Left ventricle myocardium inferior (tissue), 1 donor: ENCODE results near the gene EIF4A3. TPM values are rescaled to one million over a fixed set of nuclear protein-coding genes. Genes with fewer than 3 reads are reported as not detected.

Experiments
- DNase-seq: peaks from one replicate; pipeline ENCODE4 v3.0.0-alpha.2; 2020
- H3K27ac ChIP-seq: fragments of 200-600 bp; replicated peaks from 2 replicates; pipeline ENCODE4 v1.8.0; 2021
- H3K27me3 ChIP-seq: fragments of 200-600 bp; 2 replicates; pipeline ENCODE4 v1.8.0; 2021; ENCODE audit warnings: low read depth
- H3K36me3 ChIP-seq: fragments of 200-600 bp; 2 replicates; pipeline ENCODE4 v1.8.0; 2021
- H3K4me1 ChIP-seq: fragments of 200-600 bp; 2 replicates; pipeline ENCODE4 v1.8.0; 2021
- H3K4me3 ChIP-seq: fragments of 200-600 bp; 2 replicates; pipeline ENCODE4 v1.8.0; 2021; ENCODE audit warnings: mild to moderate bottlenecking, moderate library complexity
- H3K9me3 ChIP-seq: fragments of 200-600 bp; replicated peaks from 2 replicates; pipeline ENCODE4 v1.8.0; 2021
- intact Hi-C: fragments of 100-400 bp; cut with micrococcal nuclease; formaldehyde crosslinking; loops from one replicate; pipeline ENCODE4 v1.11.0; 2022
- total RNA-seq: library from RNA; stranded (reverse); fragmentation: NEBNext Ultra II Directional; extraction: Animal tissue kit (Norgen Biotek cat#: 25700); gene quantifications from one replicate; pipeline ENCODE4 v1.2.1, GENCODE V29; 2021
- TF ChIP-seq, protein P1 (sequence below): fragments of 200-600 bp; IDR thresholded peaks from 2 replicates; pipeline ENCODE4 v1.8.0; 2021; ENCODE audit warnings: antibody characterized with exemption, mild to moderate bottlenecking, borderline replicate concordance
- donor health status: DM: no; HTN: yes; CAD: no; lungs with severe emphysema.

EIF4A3 gene
- total RNA-seq, 1 donor from 2014 or later, result 30.0 TPM

DNA sequence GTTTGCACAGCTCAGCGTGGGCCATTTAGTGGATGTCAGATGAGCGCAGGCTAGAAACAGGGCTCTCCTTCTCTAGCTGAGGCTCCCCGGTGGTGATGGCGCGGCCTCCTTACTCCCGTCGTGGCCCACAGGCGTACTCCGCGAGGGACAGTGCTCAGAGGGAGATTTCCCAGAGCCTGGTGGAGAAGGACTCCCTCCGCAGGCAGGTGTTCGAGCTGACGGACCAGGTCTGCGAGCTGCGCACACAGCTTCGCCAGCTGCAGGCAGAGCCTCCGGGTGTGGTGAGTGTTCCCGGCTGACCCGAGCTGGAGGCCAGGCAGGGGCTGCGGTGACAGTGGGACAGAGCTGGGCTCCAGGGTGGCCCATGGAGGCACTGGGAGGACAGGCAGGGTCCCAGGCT, 44.3 kb upstream of the EIF4A3 start:
- DNase-seq, result no peak
- H3K27ac ChIP-seq, result no peak overlapping the region

DNA sequence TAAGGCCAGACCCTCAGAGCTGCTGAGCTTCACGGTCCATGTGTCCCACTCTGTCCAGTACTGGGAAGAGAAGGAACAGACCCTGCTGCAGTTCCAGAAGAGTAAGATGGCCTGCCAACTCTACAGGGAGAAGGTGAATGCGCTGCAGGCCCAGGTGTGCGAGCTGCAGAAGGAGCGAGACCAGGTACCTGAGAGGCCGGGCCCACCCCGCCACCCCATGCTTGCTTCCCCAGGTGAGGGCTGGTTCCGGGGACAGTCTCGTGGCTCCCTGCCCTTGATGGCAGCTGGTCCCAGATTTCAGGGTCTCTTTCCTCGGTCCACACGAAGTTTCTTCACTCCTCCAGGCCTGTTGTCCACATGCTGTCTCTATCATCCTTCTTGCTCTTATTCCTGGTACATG, 43.8 kb upstream of the EIF4A3 start:
- H3K4me3 ChIP-seq, result no peak overlapping the region
- no peaks in the 10 kb centered on the region for H3K36me3 ChIP-seq
- intact Hi-C loops, result no loop called here
- H3K27ac ChIP-seq, result no peak overlapping the region
- no peaks in the 10 kb centered on the region for H3K9me3 ChIP-seq
- peaks cover 36% of the 10 kb centered on the region for H3K4me1 ChIP-seq
- H3K27me3 ChIP-seq, result peaks cover 34% of the 10 kb centered on the region
- no peak for DNase-seq
- TF ChIP-seq, protein P1, sequence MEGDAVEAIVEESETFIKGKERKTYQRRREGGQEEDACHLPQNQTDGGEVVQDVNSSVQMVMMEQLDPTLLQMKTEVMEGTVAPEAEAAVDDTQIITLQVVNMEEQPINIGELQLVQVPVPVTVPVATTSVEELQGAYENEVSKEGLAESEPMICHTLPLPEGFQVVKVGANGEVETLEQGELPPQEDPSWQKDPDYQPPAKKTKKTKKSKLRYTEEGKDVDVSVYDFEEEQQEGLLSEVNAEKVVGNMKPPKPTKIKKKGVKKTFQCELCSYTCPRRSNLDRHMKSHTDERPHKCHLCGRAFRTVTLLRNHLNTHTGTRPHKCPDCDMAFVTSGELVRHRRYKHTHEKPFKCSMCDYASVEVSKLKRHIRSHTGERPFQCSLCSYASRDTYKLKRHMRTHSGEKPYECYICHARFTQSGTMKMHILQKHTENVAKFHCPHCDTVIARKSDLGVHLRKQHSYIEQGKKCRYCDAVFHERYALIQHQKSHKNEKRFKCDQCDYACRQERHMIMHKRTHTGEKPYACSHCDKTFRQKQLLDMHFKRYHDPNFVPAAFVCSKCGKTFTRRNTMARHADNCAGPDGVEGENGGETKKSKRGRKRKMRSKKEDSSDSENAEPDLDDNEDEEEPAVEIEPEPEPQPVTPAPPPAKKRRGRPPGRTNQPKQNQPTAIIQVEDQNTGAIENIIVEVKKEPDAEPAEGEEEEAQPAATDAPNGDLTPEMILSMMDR, result no peak

More for the DNA sequence above, 44.3 kb upstream of the EIF4A3 start:
- Histone ChIP-seq H3K27me3 (peaks cover 35% of the 10 kb centered on the region), H3K36me3 (no peaks in the 10 kb centered on the region), H3K9me3 (no peaks in the 10 kb centered on the region), H3K4me1 (peaks cover 36% of the 10 kb centered on the region), H3K4me3 (no peak overlapping the region)
- TF ChIP-seq, protein P1, result no peak
- intact Hi-C loops, result no loop called here

DNA sequence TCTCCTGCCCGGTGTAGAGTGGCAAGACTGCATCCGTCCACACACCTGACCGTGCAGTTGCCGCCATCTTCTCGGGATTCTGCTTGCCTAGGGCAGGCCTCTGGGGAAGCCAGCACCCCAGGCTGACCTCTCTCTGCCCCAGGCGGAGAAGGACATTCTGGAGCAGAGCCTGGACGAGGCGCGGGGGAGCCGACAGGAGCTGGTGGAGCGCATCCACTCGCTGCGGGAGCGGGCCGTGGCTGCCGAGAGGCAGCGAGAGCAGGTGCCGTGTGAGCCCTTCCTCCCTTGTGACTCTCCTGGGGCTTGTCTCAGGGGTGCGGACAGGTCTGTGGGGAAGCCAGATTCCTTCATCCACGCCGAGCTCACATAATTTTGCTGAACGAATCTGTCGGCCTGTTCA, 42.7 kb upstream of the EIF4A3 start:
- intact Hi-C loops, result no loop called here
- DNase-seq, result no peak
- Histone ChIP-seq H3K27ac (no peak overlapping the region), H3K4me1 (peaks cover 36% of the 10 kb centered on the region), H3K27me3 (peaks cover 25% of the 10 kb centered on the region), H3K4me3 (no peak overlapping the region), H3K36me3 (no peaks in the 10 kb centered on the region), H3K9me3 (no peaks in the 10 kb centered on the region)
- TF ChIP-seq, protein P1, result no peak

DNA sequence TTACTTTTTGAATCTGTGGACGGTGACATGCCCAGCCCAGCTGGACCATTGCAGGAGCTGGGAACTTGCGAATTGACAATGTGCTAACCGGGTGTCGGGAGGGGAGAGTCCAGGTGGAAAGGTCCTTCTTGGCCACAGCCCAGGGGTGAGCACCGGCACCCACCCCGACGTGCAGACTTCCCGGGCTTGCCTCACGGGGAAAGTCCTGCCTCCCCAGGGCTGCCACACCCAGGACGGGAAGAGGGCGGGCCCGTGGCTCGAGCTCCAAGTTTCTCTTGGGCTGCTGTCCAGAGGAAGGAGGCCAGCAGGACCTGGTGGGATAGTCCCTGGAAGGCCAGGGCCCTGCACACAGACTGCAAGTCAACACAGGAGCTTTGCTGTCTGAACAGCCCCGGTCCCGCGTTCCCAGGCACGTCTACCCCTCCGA, 40.6 kb upstream of the EIF4A3 start:
- H3K9me3 ChIP-seq, result no peaks in the 10 kb centered on the region
- H3K4me1 ChIP-seq, result peaks cover 36% of the 10 kb centered on the region
- TF ChIP-seq, protein P1, result no peak
- H3K27ac ChIP-seq, result peak overlapping the region; percentile 64
- H3K27me3 ChIP-seq, result peaks cover 31% of the 10 kb centered on the region
- DNase-seq, result peak; percentile 66
- H3K4me3 ChIP-seq, result peak overlapping the region; percentile 49
- H3K36me3 ChIP-seq, result no peaks in the 10 kb centered on the region
- intact Hi-C loops, result no loop called here

DNA sequence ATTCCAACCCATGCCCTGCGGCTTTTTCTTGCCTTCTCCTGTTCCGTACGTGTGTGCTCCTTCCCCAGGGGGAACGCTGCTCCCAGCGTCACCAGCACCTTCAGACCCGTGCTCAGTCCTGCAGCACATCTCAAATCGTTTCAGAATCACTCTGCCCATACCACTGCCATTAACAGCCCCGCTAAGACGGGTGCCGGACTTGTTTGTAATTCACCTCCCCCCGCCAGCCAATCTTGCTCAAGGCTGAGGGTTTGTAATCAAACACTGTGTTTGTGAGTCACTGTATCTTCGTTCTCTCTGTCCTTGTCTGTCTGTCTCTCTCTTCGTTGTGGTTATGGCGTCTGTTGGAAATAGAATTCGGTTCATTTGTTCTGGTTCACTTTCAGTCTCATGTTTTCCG, 40.2 kb upstream of the EIF4A3 start:
- Histone ChIP-seq H3K27ac (peak overlapping the region; percentile 64), H3K9me3 (no peaks in the 10 kb centered on the region), H3K4me1 (peaks cover 31% of the 10 kb centered on the region), H3K27me3 (peaks cover 32% of the 10 kb centered on the region), H3K36me3 (no peaks in the 10 kb centered on the region), H3K4me3 (peak overlapping the region; percentile 49)
- no peak for DNase-seq
- intact Hi-C loops, result no loop called here
- TF ChIP-seq, protein P1, result no peak
